Measurements from ENCODE around the gene CDK11A. TPM values are rescaled to one million over a fixed set of nuclear protein-coding genes. Genes with fewer than 3 reads are reported as not detected.
A peak's percentile ranks its signal among the peaks of the same experiment; 100 is the strongest.
"Not testable (repeated sequence)": the region's sequence is repeated elsewhere in the genome, so short reads cannot be mapped to it uniquely, and the experiment has no call there.

The CDK11A gene
- total RNA-seq, result 50.4 and 53.6 TPM in 2 replicates
- 30.7 and 33.5 TPM in 2 replicates for polyA plus RNA-seq
- polyA plus RNA-seq (2011; cell fraction: cytosol; rRNA removed), result 11.1 and 14.3 TPM in 2 replicates
- 189 and 237 TPM in 2 replicates for polyA plus RNA-seq (2011; cell fraction: nucleus; rRNA removed)
- 31.0 and 31.9 TPM in 2 replicates for polyA plus RNA-seq (2012)
- polyA minus RNA-seq, result 13.8 and 27.1 TPM in 2 replicates
- polyA minus RNA-seq (2011; cell fraction: cytosol; rRNA and poly(A)+ RNA removed), result 58.4 TPM
- 44.9 and 73.1 TPM in 2 replicates for polyA minus RNA-seq (2011; cell fraction: nucleus; rRNA and poly(A)+ RNA removed)
- percentile 67 among the genes with signal in this experiment for Bru-seq, nascent RNA
- percentile 96 among the genes with signal in this experiment for BruChase-seq, experiment 1, labeled RNA remaining after a 6-hour chase
- percentile 91 among the genes with signal in this experiment for BruChase-seq, experiment 2, labeled RNA remaining after a 2-hour chase
- long read RNA-seq, partial matches to known transcripts, result 3 of 49 reads
- long read RNA-seq, other reads (novel, unspliced or antisense), result 44 of 49 reads

DNA sequence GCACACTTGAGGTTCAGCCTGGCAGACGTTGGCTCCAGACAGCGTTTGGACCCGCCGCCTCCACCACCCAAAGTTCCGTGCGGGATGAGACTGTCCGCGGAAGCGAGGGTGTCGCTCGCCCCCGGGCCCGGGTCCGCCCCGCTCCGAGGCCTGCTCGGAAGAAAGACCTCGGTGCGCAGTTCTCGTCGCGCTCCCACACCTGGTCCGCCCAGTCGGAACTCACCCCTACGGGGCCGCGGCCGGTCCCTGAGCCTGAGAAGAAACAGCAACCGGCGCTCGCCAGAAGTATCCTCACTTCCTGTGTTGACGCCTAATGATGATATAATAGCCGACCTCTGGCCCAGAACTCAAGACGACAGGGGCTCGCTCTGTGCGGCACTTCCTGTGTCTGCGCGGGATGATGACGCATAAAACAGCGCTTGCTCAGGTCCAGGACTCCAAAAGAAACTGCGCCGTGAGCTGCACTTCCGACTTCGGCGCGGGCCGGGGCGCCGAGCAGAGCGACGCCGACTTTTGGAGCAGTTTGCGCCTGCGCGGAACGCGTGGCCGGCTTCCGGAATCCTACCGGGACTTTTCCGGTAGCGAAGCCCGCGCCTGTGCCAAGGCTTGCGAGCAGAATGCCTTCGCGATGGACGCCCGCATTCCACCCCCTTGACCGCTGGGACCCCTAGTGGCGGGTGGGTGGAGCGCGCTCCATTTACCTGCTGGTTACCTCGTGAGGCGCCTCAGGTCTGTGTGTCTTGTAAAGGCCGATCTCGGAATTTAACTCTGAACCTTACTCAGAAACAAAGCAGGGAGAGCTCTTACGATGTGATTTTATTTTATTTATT lies at the start of gene CDK11A:
TSS of gene CDK11A (minus strand) at position 323 of the 830 bp plus-strand sequence. CDS start 1,539 bp downstream, outside the sequence.
- TF ChIP-seq POLR2AphosphoS5 (IDR thresholded peaks at IDR 0.05; ENCODE audit: insufficient read depth, low read depth, low read length), result peak; percentile 85
- TF ChIP-seq POLR2A (IDR thresholded peaks at IDR 0.05; ENCODE audit: low read depth, low read length), result peak; percentile 51
- peak; percentile 71 for TF ChIP-seq JUN (IDR thresholded peaks at IDR 0.05; ENCODE audit: borderline replicate concordance, insufficient read depth, insufficient read length, low read depth)
- TF ChIP-seq, protein P1, sequence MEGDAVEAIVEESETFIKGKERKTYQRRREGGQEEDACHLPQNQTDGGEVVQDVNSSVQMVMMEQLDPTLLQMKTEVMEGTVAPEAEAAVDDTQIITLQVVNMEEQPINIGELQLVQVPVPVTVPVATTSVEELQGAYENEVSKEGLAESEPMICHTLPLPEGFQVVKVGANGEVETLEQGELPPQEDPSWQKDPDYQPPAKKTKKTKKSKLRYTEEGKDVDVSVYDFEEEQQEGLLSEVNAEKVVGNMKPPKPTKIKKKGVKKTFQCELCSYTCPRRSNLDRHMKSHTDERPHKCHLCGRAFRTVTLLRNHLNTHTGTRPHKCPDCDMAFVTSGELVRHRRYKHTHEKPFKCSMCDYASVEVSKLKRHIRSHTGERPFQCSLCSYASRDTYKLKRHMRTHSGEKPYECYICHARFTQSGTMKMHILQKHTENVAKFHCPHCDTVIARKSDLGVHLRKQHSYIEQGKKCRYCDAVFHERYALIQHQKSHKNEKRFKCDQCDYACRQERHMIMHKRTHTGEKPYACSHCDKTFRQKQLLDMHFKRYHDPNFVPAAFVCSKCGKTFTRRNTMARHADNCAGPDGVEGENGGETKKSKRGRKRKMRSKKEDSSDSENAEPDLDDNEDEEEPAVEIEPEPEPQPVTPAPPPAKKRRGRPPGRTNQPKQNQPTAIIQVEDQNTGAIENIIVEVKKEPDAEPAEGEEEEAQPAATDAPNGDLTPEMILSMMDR (IDR thresholded peaks at IDR 0.05; ENCODE audit: extremely low read depth in 1 of 2, insufficient read depth in 1 of 2, low read depth in 1 of 2, low read length in 2 of 2), result peak in 1 of 2 donors; percentile 39
- dilution Hi-C loops (cut with MboI; ENCODE audit: extremely low pct_ligation_motif_present, low sequenced_read_pairs); H3K4me1 ChIP-seq (ENCODE audit: control insufficient read depth, extremely low read depth, insufficient read depth, low read length); H3K9me1 ChIP-seq (replicated peaks; ENCODE audit: control insufficient read depth, extremely low read depth, insufficient read depth, low read length); BruUV-seq (replicated peaks); POLR2A ChIA-PET; H2AFZ ChIP-seq (ENCODE audit: low read depth, low read length); H3K4me2 ChIP-seq (ENCODE audit: insufficient read depth, low read length); H3K27me3 ChIP-seq (ENCODE audit: control insufficient read depth in 2 of 2, insufficient read depth in 2 of 2, low read length in 2 of 2); H3K9me3 ChIP-seq (replicated peaks; ENCODE audit: control insufficient read depth, insufficient read depth, low read length); H4K20me1 ChIP-seq (replicated peaks; ENCODE audit: control insufficient read depth, extremely low read depth, insufficient read depth, low read length); H3K79me2 ChIP-seq (ENCODE audit: control insufficient read depth, insufficient read depth, low read length): not testable (repeated sequence)
- peak within 1 kb of the TSS; percentile 73 for H3K9ac ChIP-seq (replicated peaks; ENCODE audit: extremely low read depth, insufficient read depth, low read length)
- H3K27ac ChIP-seq (ENCODE audit: insufficient read depth, low read depth, low read length), result peak within 1 kb of the TSS; percentile 60
- CTCF ChIA-PET, result interaction anchor here (1.0 kb wide), 1 partner anchor 182 kb away, joined by 7 read pairs; no protein-coding TSS in a partner anchor
- peak within 1 kb of the TSS; percentile 36 to 67 (median 61) for H3K4me3 ChIP-seq (replicated peaks in 1 of 3; ENCODE audit: insufficient read depth in 1 of 3, low read depth in 1 of 3, low read length in 3 of 3)
- peaks cover 0 to 12% of the 10 kb centered on the region in 2 experiments for H3K36me3 ChIP-seq (ENCODE audit: control insufficient read depth in 2 of 2, extremely low read depth in 1 of 2, insufficient read depth in 2 of 2, low read length in 2 of 2)
- DNase-seq (ENCODE audit: low read depth, low spot score) (peak; percentile 100), FAIRE-seq (peak; percentile 97)
- intact Hi-C loops (cut with micrococcal nuclease), result loop anchor here (5.0 kb wide), 1 partner anchor 67 kb away; the partner anchor contains the start of gene CDK11B

All from endothelial cell of umbilical vein (primary cell).